SK-MEL-5 (cell line): Measurements from ENCODE around the gene TSPAN11. TPM values are rescaled to one million over a fixed set of nuclear protein-coding genes. Genes with fewer than 3 reads are reported as not detected.
A peak's percentile ranks its signal among the peaks of the same experiment; 100 is the strongest.
"Not testable (repeated sequence)": the region's sequence is repeated elsewhere in the genome, so short reads cannot be mapped to it uniquely, and the experiment has no call there.

ENCODE experiments used
- DNase-seq: peaks from one replicate; pipeline ENCODE4 v3.0.0-alpha.2; 2016; ENCODE audit warnings: low read depth, low spot score
- in situ Hi-C: cut with HindIII; loops from 2 replicates; pipeline ENCODE4 v1.10.0; 2016; ENCODE audit warnings: low sequenced_read_pairs, high pct_unique_total_duplicates, low pct_unique_long_range_greater_than_20kb
- polyA plus RNA-seq, 2 experiments: library from polyadenylated mRNA; depleted of rRNA; stranded (reverse); fragments of >200 nt; gene quantifications; 2 replicates each; pipeline ENCODE4 v1.2.3, GENCODE V29; 2015
- total RNA-seq: library from RNA; depleted of rRNA; stranded (reverse); fragments of >200 nt; shearing (Covaris generic); gene quantifications from 2 replicates; pipeline ENCODE4 v1.2.3, GENCODE V29; 2014; rRNA removed

Gene TSPAN11, protein sequence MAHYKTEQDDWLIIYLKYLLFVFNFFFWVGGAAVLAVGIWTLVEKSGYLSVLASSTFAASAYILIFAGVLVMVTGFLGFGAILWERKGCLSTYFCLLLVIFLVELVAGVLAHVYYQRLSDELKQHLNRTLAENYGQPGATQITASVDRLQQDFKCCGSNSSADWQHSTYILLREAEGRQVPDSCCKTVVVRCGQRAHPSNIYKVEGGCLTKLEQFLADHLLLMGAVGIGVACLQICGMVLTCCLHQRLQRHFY
- not detected in 2 replicates for total RNA-seq
- not detected in 2 replicates for polyA plus RNA-seq (2015; cell fraction: cytosol; rRNA removed)
- polyA plus RNA-seq (2015; cell fraction: nucleus; rRNA removed) = not detected in 2 replicates

GRCh38 chr12:30926243-30927221, at the start of gene TSPAN11:
TSPAN11 (plus strand) TSS chr12:30926748; CDS start chr12:30953992, 27,244 bp downstream.
- no peak for DNase-seq
- in situ Hi-C loops = no loop called here

DNA sequence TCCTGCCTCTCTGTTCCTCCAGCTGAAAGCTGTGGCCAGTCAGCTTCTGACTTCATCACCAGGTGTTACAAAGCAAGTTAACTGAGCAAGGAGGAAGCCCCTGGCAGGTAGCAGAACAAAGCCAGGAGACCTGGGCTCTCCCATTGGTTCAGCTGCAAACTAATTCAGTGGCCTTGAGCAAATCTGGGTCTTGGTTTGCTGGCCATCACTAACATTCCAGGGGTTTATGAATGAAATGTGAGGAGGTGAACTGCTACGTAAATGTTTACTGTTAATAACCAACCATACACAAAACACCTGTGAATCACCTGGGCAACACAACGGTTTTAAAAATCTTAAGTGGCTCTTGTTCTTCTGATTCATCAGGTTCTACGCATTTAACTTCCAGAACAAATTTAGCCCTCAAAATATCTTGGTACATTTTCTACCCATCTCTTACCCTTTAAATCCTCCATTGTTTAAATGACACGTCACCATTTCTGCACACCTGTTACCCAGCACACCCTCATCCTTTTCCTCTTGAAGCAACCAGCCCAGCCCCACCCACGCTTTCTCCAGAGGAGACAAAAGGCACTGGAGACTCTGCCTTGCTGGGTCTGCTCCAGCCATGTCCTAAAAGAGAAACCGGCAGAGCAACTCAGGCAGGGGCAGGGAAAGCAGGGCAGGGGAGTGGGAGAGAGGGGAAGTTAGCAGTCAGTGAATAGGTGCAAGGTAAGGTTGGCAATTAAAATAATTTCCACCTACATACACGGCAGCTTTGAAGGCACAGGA, 49.3 kb upstream of the TSPAN11 start:
- no peak for DNase-seq
- in situ Hi-C loops = no loop called here

GRCh38 chr12:30878024-30878423, 48.5 kb upstream of the TSPAN11 start:
- no peak for DNase-seq
- in situ Hi-C loops = no loop called here

- no peak for DNase-seq
- in situ Hi-C loops = no loop called here
Observed at GRCh38 chr12:30880061-30880460, 46.5 kb upstream of the TSPAN11 start.

DNA sequence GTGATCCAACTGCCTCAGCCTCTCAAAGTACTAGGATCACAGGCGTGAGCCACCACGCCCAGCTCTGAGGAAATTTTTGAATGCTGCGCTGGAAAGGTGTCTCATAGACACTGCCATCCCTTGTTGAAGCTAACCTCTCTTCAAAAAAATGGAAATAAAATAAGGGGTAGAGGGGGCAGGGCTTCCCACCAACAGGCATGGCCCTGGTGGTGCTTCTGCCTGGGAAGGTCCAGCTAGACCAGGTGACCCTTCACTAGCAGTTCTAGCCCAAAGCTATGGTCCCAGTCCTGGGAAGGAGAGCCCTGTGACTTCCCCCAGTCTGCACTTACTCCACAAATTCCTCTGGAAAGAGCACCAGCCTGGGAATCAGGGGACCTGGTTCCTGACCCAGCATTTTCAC, 45.7 kb upstream of the TSPAN11 start:
- in situ Hi-C loops = no loop called here
- no peak for DNase-seq

DNA sequence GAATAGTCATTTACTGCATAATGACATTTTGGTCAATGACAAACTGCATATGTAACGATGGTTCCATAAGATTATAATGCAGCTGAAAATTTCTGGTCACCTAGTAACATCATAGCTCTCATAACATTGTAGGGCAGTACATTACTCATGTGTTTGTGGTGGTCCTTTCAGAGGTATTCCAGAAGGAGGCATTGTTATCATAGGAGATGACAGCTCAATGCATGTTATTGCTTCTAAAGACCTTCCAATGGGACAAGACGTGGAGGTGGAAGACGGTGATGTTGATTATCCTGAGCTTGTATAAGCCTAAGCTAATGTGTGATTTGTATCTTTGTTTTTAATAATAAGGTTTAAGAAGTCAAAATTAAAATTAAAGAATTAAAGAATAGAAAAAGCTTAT, 43.8 kb upstream of the TSPAN11 start:
- DNase-seq = peak; percentile 17

DNA sequence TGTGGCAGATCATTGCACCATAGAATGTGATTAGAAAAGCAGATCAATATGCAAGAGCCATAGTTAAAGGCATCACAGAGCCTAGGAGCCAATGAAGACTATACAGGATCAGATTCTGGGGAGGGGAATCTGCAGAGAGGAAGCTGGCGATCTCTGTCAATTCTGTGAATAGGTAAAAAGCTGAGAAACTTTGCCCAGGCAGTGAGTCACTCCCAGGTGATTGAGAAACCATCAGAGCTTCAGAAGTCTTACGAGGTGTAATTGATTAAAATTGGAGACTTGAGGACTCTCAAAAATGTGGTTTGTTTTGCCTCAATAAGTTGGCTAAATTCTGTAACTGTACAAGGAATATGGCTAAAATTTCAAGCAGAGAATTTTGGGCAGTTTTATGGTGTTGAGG, 41.7 kb upstream of the TSPAN11 start:
- DNase-seq = no peak
- in situ Hi-C loops = no loop called here

More for the DNA sequence above, 43.8 kb upstream of the TSPAN11 start:
- in situ Hi-C loops = no loop called here

DNA sequence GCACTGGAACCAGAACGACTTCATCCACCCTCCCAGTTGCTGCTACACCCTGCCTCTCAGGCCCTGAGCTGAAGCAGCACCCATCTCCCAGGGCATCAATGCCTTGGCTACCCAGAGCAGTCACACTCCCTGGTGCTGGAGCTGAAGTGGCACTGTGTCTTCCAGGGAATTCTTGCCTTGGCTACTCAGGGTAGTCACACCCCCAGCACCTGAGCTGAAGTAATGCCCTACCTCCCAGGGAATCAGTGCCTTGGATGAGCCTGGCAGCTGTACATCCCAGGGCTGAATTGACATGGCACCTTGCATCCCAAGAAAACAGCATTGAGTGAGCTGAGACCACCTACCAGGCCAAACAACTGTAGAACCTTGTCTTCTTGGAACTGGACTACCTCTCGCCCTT, 41.2 kb upstream of the TSPAN11 start:
- in situ Hi-C loops = no loop called here
- DNase-seq = no peak

DNA sequence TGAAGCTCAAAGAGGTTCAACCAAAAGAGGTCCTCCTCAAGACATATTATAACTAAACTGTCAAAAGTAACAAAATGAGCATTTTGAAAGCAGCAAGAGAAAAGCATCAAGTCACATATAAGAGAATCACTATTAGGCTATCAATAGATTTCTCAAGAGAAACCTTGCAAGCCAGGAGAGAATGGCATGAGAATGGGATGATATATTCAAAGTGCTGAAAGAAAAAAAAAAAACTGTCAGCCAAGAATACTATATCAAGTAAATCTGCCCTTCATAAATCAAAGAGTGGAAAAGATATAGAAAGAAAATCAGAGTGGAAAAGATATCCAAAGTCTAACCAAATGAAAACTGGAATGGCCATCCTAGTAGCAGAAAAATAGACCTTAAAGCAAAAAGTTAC, 39.3 kb upstream of the TSPAN11 start:
- DNase-seq = no peak
- in situ Hi-C loops = no loop called here

DNA sequence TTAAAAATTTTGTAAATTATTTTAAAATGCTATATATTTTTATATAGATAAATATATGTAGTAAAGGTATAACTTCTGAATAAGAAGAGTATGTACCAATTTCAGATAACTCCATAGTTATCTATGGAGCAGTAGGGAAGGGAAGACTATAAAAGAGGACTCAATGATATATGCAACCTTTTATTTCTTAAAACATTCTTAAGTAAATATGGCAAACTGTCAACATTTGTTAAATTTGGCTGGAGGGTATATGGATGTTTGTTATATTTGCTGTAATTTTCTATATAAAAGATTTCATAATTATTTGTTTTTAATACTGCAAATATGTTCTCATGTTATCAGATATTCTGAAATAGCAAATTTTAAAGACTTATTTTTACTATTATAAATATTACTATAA, 38.3 kb upstream of the TSPAN11 start:
- in situ Hi-C loops = no loop called here
- no peak for DNase-seq

DNA sequence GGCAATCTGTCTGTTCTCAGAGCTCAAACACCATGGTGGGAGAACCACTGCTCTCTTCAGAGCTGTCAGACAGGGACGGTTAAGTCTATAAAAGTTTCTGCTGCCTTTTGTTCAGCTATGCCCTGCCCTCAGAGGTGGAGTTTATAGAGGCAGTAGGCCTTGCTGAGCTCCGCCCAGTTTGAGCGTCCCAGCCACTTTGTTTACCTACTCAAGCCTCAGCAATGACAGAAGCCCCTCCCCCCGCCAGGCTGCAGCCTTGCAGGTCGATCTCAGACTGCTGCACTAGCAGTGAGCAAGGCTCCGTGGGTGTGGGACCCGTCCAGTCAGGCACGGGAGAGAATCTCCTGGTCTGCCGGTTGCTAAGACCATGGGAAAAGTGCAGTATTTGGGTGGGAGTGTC, 32.0 kb upstream of the TSPAN11 start:
- in situ Hi-C loops, DNase-seq: not testable (repeated sequence)

- no peak for DNase-seq
- in situ Hi-C loops = no loop called here
Observed at GRCh38 chr12:30896461-30896860, 30.1 kb upstream of the TSPAN11 start.

DNA sequence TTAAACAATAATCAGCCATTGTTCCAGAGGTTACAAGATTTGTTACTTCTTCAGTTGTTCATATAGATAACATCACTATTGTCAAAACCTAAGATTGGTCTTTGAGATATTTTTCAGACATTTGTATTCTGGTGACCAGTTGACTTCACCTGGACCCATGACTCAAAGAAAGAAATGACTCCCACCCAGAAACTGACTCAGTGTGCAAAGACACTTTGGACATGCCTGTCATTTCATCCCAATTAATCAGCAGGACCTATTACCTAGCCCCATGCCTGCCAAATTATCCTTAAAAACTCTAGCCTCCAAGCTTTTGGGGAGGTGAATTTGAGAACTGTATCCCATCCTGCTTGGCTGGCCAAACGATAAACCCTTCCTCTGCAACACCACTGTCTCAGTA, 27.7 kb upstream of the TSPAN11 start:
- no peak for DNase-seq
- in situ Hi-C loops = no loop called here

DNA sequence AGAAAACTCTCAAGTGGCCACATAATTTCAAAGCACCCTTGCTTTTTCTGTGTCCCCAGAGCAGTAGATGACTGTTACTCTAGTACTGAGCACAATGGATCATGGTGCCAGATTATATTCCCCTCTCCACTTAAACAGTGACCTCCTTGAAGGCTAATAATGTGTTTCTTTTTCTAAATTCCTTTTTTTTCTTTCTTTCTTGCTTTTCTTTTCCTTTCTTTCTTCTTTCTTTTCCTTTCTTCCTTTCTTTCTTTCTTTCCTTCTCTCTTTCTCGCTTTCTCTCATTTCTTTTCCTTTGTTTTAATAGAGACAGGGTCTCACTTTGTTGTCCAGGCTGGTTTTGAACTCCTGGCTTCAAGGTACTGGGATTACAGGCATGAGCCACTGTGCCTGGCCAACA, 26.2 kb upstream of the TSPAN11 start:
- no peak for DNase-seq
- in situ Hi-C loops = no loop called here

GRCh38 chr12:30902001-30902400, 24.5 kb upstream of the TSPAN11 start:
- in situ Hi-C loops = no loop called here
- DNase-seq = no peak

GRCh38 chr12:30902596-30902995, 24.0 kb upstream of the TSPAN11 start:
- in situ Hi-C loops = no loop called here
- no peak for DNase-seq

DNA sequence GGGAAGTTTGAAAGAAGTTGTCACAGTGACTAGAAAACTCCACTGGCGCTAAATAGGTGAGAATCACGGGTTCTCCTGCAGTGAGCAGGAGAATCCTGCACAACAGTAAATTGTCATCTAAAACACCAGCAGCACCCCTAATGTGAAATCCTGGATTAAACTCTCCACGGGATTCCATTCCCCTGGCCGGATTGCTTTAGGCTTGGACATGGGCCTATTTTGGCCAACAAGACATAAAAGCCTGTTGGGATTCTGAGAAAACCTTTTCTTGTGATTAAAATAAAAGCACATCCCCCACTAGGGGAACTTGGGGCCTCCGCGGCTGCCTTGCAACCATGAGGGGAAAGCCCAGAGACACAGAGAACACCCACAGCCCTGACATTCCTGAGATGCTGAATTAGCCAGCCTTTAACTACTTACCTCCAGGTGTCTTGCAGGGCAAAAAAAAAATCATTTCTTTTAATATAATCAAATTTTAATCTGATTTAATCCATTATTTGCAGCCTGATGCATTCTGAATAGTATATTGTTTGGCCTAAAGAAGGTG, 21.0 kb upstream of the TSPAN11 start:
- DNase-seq = no peak
- in situ Hi-C loops = no loop called here
